Neural progenitor cell (in vitro differentiated cells): Measurements from ENCODE around the gene FALEC. TPM values are rescaled to one million over a fixed set of nuclear protein-coding genes. Genes with fewer than 3 reads are reported as not detected.

Source experiments
- DNase-seq: peaks from one replicate; pipeline ENCODE4 v3.0.0-alpha.2; 2016; ENCODE audit warnings: low spot score
- H2AFZ ChIP-seq: fragments of 200-600 bp; sonication (generic); replicated peaks from 2 replicates; pipeline ENCODE4 v1.6.1; 2016; ENCODE audit warnings: antibody characterized with exemption
- H3F3A ChIP-seq: fragments of 200-600 bp; sonication (generic); 2 replicates; pipeline ENCODE4 v1.6.1; 2016; ENCODE audit warnings: antibody characterized with exemption, low read depth
- H3K27ac ChIP-seq: fragments of 200-600 bp; sonication (generic); 2 replicates; pipeline ENCODE4 v1.5.1; 2016; ENCODE audit warnings: mild to moderate bottlenecking
- H3K27me3 ChIP-seq: fragments of 200-600 bp; sonication (generic); 2 replicates; pipeline ENCODE4 v1.6.1; 2016; ENCODE audit warnings: mild to moderate bottlenecking, moderate library complexity
- H3K36me3 ChIP-seq: fragments of 200-600 bp; sonication (generic); 2 replicates; pipeline ENCODE4 v1.5.1; 2016
- H3K4me1 ChIP-seq: fragments of 200-600 bp; sonication (generic); 2 replicates; pipeline ENCODE4 v1.6.1; 2016; ENCODE audit warnings: mixed run types
- H3K4me2 ChIP-seq: fragments of 200-600 bp; sonication (generic); 2 replicates; pipeline ENCODE4 v1.6.1; 2016
- H3K4me3 ChIP-seq: fragments of 200-600 bp; sonication (generic); 2 replicates; pipeline ENCODE4 v1.5.1; 2016
- H3K79me2 ChIP-seq: fragments of 200-600 bp; sonication (generic); 2 replicates; pipeline ENCODE4 v1.6.1; 2016; ENCODE audit warnings: low read depth
- H3K9ac ChIP-seq: fragments of 200-600 bp; sonication (generic); 2 replicates; pipeline ENCODE4 v1.6.1; 2016
- H3K9me3 ChIP-seq: fragments of 200-600 bp; sonication (generic); 2 replicates; pipeline ENCODE4 v1.5.1; 2016; ENCODE audit warnings: low read depth
- H4K20me1 ChIP-seq: fragments of 200-600 bp; sonication (generic); 2 replicates; pipeline ENCODE4 v1.6.1; 2016; ENCODE audit warnings: low read depth
- H3K27ac Mint-ChIP-seq: 3 replicates; pipeline ENCODE4 v1.8.0; 2021; ENCODE audit warnings: mixed read lengths
- H3K27me3 Mint-ChIP-seq: 2 replicates; pipeline ENCODE4 v1.8.0; 2022; ENCODE audit warnings: low read depth, mild to moderate bottlenecking, inconsistent platforms, moderate library complexity, mixed read lengths; ENCODE audit not compliant: insufficient read depth
- H3K36me3 Mint-ChIP-seq: 3 replicates; pipeline ENCODE4 v1.8.0; 2021; ENCODE audit warnings: mixed read lengths
- H3K4me1 Mint-ChIP-seq: 3 replicates; pipeline ENCODE4 v1.8.0; 2021; ENCODE audit warnings: mixed read lengths
- H3K4me3 Mint-ChIP-seq: 3 replicates; pipeline ENCODE4 v1.8.0; 2021; ENCODE audit warnings: mild to moderate bottlenecking, moderate library complexity, mixed read lengths
- H3K9me3 Mint-ChIP-seq: 3 replicates; pipeline ENCODE4 v1.8.0; 2020; ENCODE audit warnings: mixed read lengths
- CTCF ChIP-seq: fragments of 200-600 bp; sonication (generic); IDR thresholded peaks from 2 replicates; pipeline ENCODE4 v1.5.1; 2017; ENCODE audit warnings: antibody characterized with exemption, mild to moderate bottlenecking
- EZH2 ChIP-seq: fragments of 200-600 bp; sonication (generic); IDR thresholded peaks from 2 replicates; pipeline ENCODE4 v1.6.1; 2017; ENCODE audit warnings: antibody characterized with exemption, mild to moderate bottlenecking, moderate library complexity
- EZH2phosphoT487 ChIP-seq: fragments of 200-600 bp; sonication (generic); IDR thresholded peaks from 2 replicates; pipeline ENCODE4 v1.6.1; 2017; ENCODE audit warnings: antibody characterized with exemption
- total RNA-seq: library from RNA; depleted of rRNA; stranded (reverse); fragments of >200 nt; gene quantifications from 2 replicates; pipeline ENCODE4 v1.2.3, GENCODE V29; 2015; ENCODE audit warnings: low replicate concordance

The FALEC gene
- total RNA-seq, 1 donor from 2014 or later: not detected

GRCh38 chr1:150479370-150479769 is 36.2 kb upstream of the FALEC start:
- H3K27me3 Mint-ChIP-seq: peaks cover 3% of the 10 kb centered on the region
- H3K9me3 Mint-ChIP-seq: no peaks in the 10 kb centered on the region
- H3K9me3 ChIP-seq: no peaks in the 10 kb centered on the region
- H3K36me3 Mint-ChIP-seq: no peaks in the 10 kb centered on the region
- no peak overlapping the region for H3K27ac ChIP-seq
- DNase-seq: no peak
- peaks cover 8% of the 10 kb centered on the region for H3K27me3 ChIP-seq
- peaks cover 4% of the 10 kb centered on the region for H4K20me1 ChIP-seq
- no peaks in the 10 kb centered on the region for H3K36me3 ChIP-seq
- no peak overlapping the region for H3K9ac ChIP-seq
- no peak overlapping the region for H3K4me2 ChIP-seq
- no peak overlapping the region for H3K4me3 ChIP-seq
- peaks cover 3% of the 10 kb centered on the region for H3K4me1 Mint-ChIP-seq
- H3F3A ChIP-seq: peaks cover 33% of the 10 kb centered on the region
- H2AFZ ChIP-seq: no peak overlapping the region
- no peak overlapping the region for H3K4me3 Mint-ChIP-seq
- no peak overlapping the region for H3K27ac Mint-ChIP-seq
- TF ChIP-seq EZH2: no peak
- no peak for TF ChIP-seq CTCF
- no peak for TF ChIP-seq EZH2phosphoT487
- H3K4me1 ChIP-seq: no peaks in the 10 kb centered on the region
- no peaks in the 10 kb centered on the region for H3K79me2 ChIP-seq

- no peak overlapping the region for H3K4me2 ChIP-seq
- peaks cover 8% of the 10 kb centered on the region for H3K27me3 ChIP-seq
- no peak overlapping the region for H3K4me3 Mint-ChIP-seq
- no peak for DNase-seq
- H3K9me3 Mint-ChIP-seq: no peaks in the 10 kb centered on the region
- no peak for TF ChIP-seq CTCF
- no peak for TF ChIP-seq EZH2phosphoT487
- TF ChIP-seq EZH2: no peak
- H3K36me3 Mint-ChIP-seq: no peaks in the 10 kb centered on the region
- H2AFZ ChIP-seq: no peak overlapping the region
- no peaks in the 10 kb centered on the region for H3K9me3 ChIP-seq
- H3K27me3 Mint-ChIP-seq: peaks cover 3% of the 10 kb centered on the region
- H3K4me1 ChIP-seq: no peaks in the 10 kb centered on the region
- no peak overlapping the region for H3K4me3 ChIP-seq
- no peak overlapping the region for H3K27ac Mint-ChIP-seq
- peaks cover 4% of the 10 kb centered on the region for H4K20me1 ChIP-seq
- no peaks in the 10 kb centered on the region for H3K36me3 ChIP-seq
- peaks cover 31% of the 10 kb centered on the region for H3F3A ChIP-seq
- H3K27ac ChIP-seq: no peak overlapping the region
- H3K4me1 Mint-ChIP-seq: peaks cover 3% of the 10 kb centered on the region
- no peaks in the 10 kb centered on the region for H3K79me2 ChIP-seq
- no peak overlapping the region for H3K9ac ChIP-seq
Measured at GRCh38 chr1:150479927-150480352, 35.6 kb upstream of the FALEC start.

- no peak overlapping the region for H3K9ac ChIP-seq
- no peaks in the 10 kb centered on the region for H3K36me3 Mint-ChIP-seq
- no peaks in the 10 kb centered on the region for H3K36me3 ChIP-seq
- H3K27ac Mint-ChIP-seq: no peak overlapping the region
- peaks cover 14% of the 10 kb centered on the region for H3K79me2 ChIP-seq
- H2AFZ ChIP-seq: no peak overlapping the region
- no peak overlapping the region for H3K27ac ChIP-seq
- DNase-seq: no peak
- no peaks in the 10 kb centered on the region for H3K27me3 Mint-ChIP-seq
- H3F3A ChIP-seq: peaks cover 11% of the 10 kb centered on the region
- H3K4me3 ChIP-seq: no peak overlapping the region
- H3K27me3 ChIP-seq: peaks cover 5% of the 10 kb centered on the region
- H3K4me3 Mint-ChIP-seq: no peak overlapping the region
- H4K20me1 ChIP-seq: no peaks in the 10 kb centered on the region
- H3K9me3 Mint-ChIP-seq: no peaks in the 10 kb centered on the region
- TF ChIP-seq CTCF: no peak
- no peak for TF ChIP-seq EZH2
- TF ChIP-seq EZH2phosphoT487: no peak
- H3K4me2 ChIP-seq: no peak overlapping the region
- H3K4me1 Mint-ChIP-seq: peaks cover 15% of the 10 kb centered on the region
- H3K9me3 ChIP-seq: no peaks in the 10 kb centered on the region
- peaks cover 6% of the 10 kb centered on the region for H3K4me1 ChIP-seq
Measured at GRCh38 chr1:150484431-150484830, 31.1 kb upstream of the FALEC start.
